Head of caudate nucleus (tissue), 42 donors: ENCODE measurements around the gene SLC25A23.
A peak's percentile ranks its signal among the peaks of the same experiment; 100 is the strongest.
"Not testable (repeated sequence)": the region's sequence is repeated elsewhere in the genome, so short reads cannot be mapped to it uniquely, and the experiment has no call there.

Experiments used
- DNase-seq, 42 donors: peaks; one replicate each; pipeline versions ENCODE4 v3.0.0 to v3.0.0-alpha.2; 2020 to 2021; ENCODE audit warnings: mixed read lengths in 7 of 42
- intact Hi-C: fragments of 100-400 bp; cut with DNase I; formaldehyde crosslinking; loops from one replicate; pipeline ENCODE4 v1.15.0; 2022

The SLC25A23 gene

DNA sequence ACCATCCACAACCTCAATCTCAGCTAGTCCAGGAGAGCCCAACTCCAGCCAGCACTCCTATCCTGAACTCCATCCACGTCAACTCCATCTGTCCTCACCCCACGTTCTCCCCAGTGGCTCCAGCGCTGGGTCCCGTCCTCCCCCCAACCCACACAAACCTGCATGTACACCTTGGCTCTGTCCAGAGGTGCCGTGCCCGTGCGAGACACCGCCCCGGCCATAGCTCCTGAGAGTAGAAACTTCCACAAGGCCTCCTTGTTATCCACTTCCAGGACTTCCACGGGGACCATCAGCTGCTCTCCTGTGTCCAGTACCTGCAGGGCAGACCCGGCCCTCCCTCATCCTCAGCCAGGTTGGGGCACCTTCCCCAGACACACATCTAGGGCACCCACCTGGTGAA lies 27.7 kb downstream of the SLC25A23 start:
- intact Hi-C loops: no loop called here
- no peak for DNase-seq

DNA sequence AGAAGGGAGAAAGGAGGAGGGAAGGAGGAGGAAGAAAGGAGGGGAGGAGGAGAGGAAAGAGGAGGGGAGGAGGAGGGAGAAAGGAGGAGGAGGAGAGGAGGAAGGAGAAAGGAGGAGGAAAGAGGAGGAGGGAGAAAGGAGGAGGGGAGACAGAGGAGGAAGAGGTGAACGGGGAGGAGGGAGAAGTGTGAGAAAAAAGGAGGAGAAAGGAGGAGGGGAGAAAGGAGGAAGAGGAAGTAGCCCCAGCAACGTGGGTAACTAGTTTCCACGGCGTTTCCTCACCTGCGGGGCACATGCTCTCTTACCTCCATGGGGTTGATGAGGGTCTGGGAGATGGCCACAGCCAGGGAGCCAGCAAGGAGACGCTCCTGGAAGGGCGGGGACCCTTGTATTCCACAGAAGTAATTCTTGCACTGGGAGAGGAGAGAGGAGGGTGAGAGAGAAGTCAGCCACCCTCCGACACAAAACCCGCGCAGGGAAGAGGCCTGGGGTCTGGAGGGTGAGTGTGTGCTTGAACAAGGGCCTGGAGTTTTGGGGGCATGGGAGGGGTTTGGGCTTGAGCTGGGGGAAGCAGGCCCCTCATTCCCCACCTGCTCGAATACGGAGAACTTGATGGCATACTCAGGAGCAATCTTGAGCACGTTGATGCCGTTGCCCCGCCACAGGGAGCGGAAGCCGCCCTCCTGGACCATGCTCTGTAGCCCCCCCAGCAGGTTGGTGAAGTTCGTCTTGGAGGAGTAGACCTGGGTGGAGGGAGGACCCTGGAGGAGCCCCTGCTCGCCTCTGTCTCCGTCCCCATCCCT lies 30.0 kb downstream of the SLC25A23 start:
- intact Hi-C loops: no loop called here
- peak in 1 of 42 donors; percentile 2 for DNase-seq

- DNase-seq, intact Hi-C loops: not testable (repeated sequence)
Measured at GRCh38 chr19:6428692-6429418, 30.7 kb downstream of the SLC25A23 start.

- intact Hi-C loops: no loop called here
- no peak for DNase-seq
Measured at GRCh38 chr19:6427131-6427530, 32.5 kb downstream of the SLC25A23 start.

GRCh38 chr19:6425732-6426620 lies 33.6 kb downstream of the SLC25A23 start:
- intact Hi-C loops: loop anchor here (2.0 kb wide), 1 partner anchor 33 kb away; the partner anchor contains the start of gene GTF2F1
- peak in 1 of 42 donors; percentile 3 for DNase-seq

GRCh38 chr19:6424939-6425731 lies 34.5 kb downstream of the SLC25A23 start:
- intact Hi-C loops: loop anchor here (2.0 kb wide), 1 partner anchor 32 kb away; the partner anchor contains the start of gene GTF2F1
- peak; percentile 88 to 100 (median 100) for DNase-seq

DNA sequence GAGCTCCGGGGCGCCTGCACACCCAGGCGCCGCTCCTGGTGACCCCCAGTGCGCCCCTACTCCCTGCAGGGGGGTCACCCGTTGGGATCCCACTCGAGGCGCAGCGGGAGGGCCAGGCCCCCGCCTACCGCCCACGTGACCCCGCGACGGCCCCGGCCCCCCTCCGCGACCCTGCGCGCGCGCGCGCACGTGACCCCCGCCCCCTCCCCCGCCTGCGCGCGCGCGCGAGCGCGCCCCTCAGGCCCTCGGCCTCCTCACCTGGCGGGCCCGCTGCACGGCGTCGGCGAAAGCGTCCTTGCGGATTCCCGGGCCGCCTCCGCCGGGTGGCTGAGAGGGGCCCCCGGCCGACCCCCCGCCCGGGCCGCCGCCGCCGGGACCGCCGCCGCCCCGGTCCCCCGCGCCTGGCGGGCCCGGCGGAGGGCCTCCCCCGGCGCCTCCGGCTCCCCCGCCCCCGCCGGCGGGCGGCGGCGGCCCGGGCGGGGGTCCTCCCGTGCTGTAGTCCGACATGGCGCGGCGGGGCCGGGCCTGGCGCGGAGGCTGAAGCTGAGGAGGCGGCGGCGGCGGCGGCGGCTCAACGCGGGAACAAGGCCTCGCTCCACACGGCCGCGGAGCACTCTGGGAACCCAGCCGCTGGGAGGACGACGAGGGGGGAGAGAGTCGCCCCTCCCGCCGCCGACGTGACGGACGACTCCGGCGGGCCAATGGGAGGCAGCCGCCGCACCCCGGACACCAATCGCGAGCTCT lies 35.2 kb downstream of the SLC25A23 start, which contains the start of gene KHSRP:
KHSRP (minus strand) TSS at position 617 of the 744 bp plus-strand sequence; CDS start at position 507, 110 bp downstream.
- intact Hi-C loops: loop anchor here (2.0 kb wide), 1 partner anchor 32 kb away; the partner anchor contains the start of gene GTF2F1
- DNase-seq: peak in 9 of 42 donors; percentile 4 to 98 (median 58)

DNA sequence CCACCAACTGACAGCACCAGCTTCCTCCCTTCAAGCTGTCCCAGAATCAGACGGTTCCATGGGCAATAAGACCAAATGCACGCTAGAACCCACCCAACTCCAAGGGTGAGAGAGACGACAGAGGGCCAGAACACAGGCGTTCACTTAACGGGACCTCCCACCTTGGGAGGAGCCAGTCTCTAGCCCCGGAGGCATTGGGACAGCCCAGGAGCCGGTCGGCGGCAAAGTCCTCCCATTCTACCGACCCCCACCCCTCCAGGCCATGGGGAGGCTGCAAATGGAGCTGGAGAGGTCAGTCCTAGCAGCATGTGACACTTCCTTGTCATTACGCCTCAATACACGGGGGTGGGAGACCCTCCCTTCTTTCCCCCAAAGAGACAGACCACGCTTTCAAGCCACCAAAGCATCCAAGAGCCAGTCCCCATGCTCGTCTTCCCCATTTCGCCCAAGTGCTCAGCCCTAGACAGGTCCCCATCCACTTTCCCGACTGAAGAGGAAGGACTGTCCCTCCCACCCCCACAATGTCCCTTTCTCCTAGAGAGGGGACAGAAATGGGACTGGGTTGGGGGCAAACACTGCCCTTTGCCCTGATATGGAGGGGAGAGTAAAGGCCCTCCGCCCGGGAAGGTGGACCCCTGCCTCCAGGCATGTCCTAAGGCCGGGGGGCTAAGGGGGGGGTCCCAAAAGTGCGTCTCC lies 35.9 kb downstream of the SLC25A23 start:
- intact Hi-C loops: loop anchor here (2.0 kb wide), 1 partner anchor 31 kb away; the partner anchor contains the start of gene GTF2F1
- DNase-seq: peak in 1 of 42 donors; percentile 31

- intact Hi-C loops: no loop called here
- no peak for DNase-seq
Measured at GRCh38 chr19:6421075-6422014, 38.2 kb downstream of the SLC25A23 start.

DNA sequence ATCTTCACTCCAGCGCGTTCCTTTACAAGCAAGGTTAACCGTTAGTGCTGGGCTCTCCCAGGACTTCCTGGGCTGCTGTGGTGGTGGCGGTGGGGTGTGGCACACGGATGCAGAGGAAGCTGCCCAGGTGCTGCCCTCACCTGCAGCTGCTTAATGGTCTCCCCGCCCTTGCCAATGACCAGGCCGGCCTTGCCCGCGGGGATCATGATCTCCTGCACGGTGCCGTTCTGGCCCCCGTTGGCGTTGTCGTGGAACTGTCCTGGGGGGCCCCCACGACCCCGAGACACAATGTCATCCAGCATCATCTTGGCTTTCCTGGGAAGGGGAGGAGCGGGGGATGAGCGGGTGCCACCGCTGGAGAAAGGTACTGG lies 41.0 kb downstream of the SLC25A23 start:
- DNase-seq: no peak
- intact Hi-C loops: no loop called here

DNA sequence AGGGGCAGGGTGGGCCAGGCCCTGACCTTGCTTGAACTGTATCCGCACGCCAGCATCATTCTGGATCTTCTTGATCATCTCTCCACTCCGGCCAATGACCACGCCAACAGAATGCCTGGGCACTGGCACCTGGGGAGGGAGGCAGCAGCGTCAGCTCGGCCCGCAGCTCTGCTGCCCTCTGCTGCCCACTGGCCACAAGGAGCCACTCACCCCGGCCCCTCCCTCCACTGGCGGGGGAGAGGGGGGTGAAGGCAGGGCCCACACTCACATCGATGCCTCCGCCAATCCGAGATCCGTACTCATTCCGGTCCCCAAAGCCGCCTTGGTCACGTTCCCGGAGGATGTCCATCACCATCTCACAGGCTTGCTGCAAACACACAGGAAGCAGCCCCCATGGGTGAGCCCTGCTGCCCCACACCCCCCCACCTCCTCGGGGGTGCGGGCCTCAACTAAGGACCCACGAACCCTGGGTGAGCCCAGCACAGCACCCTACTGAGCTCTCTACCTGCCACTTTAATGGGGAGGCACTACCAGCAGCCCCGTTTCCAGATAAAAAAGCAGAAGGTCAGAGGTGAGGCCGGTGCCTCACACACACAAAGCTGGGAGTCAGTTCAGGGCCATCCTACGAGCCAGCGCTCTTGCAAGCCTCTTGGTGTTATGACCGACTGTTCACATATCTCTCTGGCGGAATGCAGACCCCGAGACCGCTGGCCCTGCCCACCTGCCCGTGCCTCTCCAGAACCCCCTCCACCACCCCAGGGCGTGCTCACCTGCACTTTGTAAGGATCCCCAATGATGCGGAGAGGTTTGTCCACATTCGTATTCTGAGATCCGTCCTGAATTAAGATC lies 41.7 kb downstream of the SLC25A23 start:
- DNase-seq: peak in 40 of 42 donors; percentile 39 to 84 (median 66)
- intact Hi-C loops: no loop called here

- intact Hi-C loops: no loop called here
- peak in 31 of 42 donors; percentile 19 to 76 (median 52) for DNase-seq
Measured at GRCh38 chr19:6416658-6417405, 42.8 kb downstream of the SLC25A23 start.

DNA sequence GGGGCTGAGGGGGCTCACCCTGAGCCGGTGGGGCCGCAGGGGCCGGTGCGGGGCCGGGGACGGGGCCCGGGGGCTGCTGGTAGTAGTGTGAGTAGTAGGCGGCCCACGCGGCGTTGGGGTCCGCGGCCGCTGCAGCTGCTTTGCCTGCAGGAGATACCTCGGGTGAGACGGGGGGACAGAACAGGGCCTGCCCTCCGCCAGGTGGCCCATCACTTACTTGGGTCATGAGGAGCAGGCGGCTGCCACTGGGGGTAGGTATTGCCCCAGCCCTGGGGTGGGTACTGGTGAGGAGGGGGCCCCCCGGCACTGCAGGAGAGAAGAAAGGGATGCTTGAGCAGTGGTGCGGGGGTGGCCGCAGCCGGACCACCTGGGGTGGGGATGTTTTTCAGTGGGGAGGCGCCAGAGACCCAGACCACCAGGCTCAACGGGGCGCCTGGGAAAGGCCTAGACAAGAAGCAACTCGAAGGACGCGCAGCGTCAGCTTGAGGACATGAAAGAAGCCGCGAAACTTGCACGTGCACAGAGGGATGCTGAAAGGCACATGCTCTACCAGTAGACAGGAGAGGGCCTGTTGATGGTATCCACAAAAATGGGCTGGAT lies 43.9 kb downstream of the SLC25A23 start:
- intact Hi-C loops: no loop called here
- DNase-seq: no peak
